Measurements from ENCODE around the gene DESI1. TPM values are rescaled to one million over a fixed set of nuclear protein-coding genes. Genes with fewer than 3 reads are reported as not detected.

DESI1 gene
- total RNA-seq, 1 experiment from 2014 or later: 38.2 TPM

- Histone ChIP-seq H3K36me3 (ENCODE audit: control insufficient read depth, insufficient read depth, low read length) (no peaks in the 10 kb centered on the region), H3K4me1 (peaks cover 5% of the 10 kb centered on the region; the same call in 1 of the 2 replicates), H3K9me3 (no peaks in the 10 kb centered on the region), H3K27me3 (replicated peaks; ENCODE audit: control insufficient read depth, insufficient read depth, low read length) (no peaks in the 10 kb centered on the region), H3K4me3 (ENCODE audit: low read depth, low read length) (no peak overlapping the region)
- no peak overlapping the region for H3K27ac Mint-ChIP-seq (ENCODE audit: unreplicated experiment)
- intact Hi-C loops (cut with micrococcal nuclease; ENCODE audit: unreplicated experiment): no loop called here
- CTCF ChIA-PET: no interaction called here
- no peak overlapping the region for H3K4me3 Mint-ChIP-seq (ENCODE audit: unreplicated experiment)
- H3K4me1 Mint-ChIP-seq (ENCODE audit: low read depth, unreplicated experiment): no peaks in the 10 kb centered on the region
- no peaks in the 10 kb centered on the region for H3K36me3 Mint-ChIP-seq (ENCODE audit: insufficient read depth, unreplicated experiment)
- no TSS peak for BruUV-seq (replicated peaks)
- H3K27me3 Mint-ChIP-seq (ENCODE audit: insufficient read depth, unreplicated experiment): no peaks in the 10 kb centered on the region
- TF ChIP-seq CTCF (IDR thresholded peaks at IDR 0.05; ENCODE audit: insufficient read depth in 1 of 2, low read depth in 1 of 2, low read length in 1 of 2, severe bottlenecking in 1 of 2, unreplicated experiment in 1 of 2): no peak
- H3K9me3 Mint-ChIP-seq (ENCODE audit: unreplicated experiment): peaks cover 10% of the 10 kb centered on the region
- DNase-seq: no peak
- POLR2A ChIA-PET: interaction anchor here (0.6 kb wide), 1 partner anchor 46 kb away, joined by 8 read pairs; no protein-coding TSS in a partner anchor
These were observed 52.0 kb downstream of the DESI1 start for GRCh38 chr22:41568811-41569210.

- BruUV-seq (replicated peaks): no TSS peak
- no peaks in the 10 kb centered on the region for H3K4me1 Mint-ChIP-seq (ENCODE audit: low read depth, unreplicated experiment)
- Histone ChIP-seq H3K4me3 (ENCODE audit: low read depth, low read length) (no peak overlapping the region), H3K9me3 (no peaks in the 10 kb centered on the region), H3K4me1 (peaks cover 5% of the 10 kb centered on the region; the same call in 1 of the 2 replicates), H3K36me3 (ENCODE audit: control insufficient read depth, insufficient read depth, low read length) (no peaks in the 10 kb centered on the region), H3K27me3 (replicated peaks; ENCODE audit: control insufficient read depth, insufficient read depth, low read length) (no peaks in the 10 kb centered on the region)
- no peaks in the 10 kb centered on the region for H3K36me3 Mint-ChIP-seq (ENCODE audit: insufficient read depth, unreplicated experiment)
- POLR2A ChIA-PET: no interaction called here
- no peak overlapping the region for H3K27ac Mint-ChIP-seq (ENCODE audit: unreplicated experiment)
- CTCF ChIA-PET: interaction anchor here (0.6 kb wide), 1 partner anchor 45 kb away, joined by 3 read pairs; no protein-coding TSS in a partner anchor
- peaks cover 6% of the 10 kb centered on the region for H3K9me3 Mint-ChIP-seq (ENCODE audit: unreplicated experiment)
- no peak overlapping the region for H3K4me3 Mint-ChIP-seq (ENCODE audit: unreplicated experiment)
- no peak for TF ChIP-seq CTCF (IDR thresholded peaks at IDR 0.05; ENCODE audit: insufficient read depth in 1 of 2, low read depth in 1 of 2, low read length in 1 of 2, severe bottlenecking in 1 of 2, unreplicated experiment in 1 of 2)
- H3K27me3 Mint-ChIP-seq (ENCODE audit: insufficient read depth, unreplicated experiment): no peaks in the 10 kb centered on the region
- DNase-seq: no peak
- intact Hi-C loops (cut with micrococcal nuclease; ENCODE audit: unreplicated experiment): no loop called here
These were observed 53.4 kb downstream of the DESI1 start for GRCh38 chr22:41567512-41567768.

DNA sequence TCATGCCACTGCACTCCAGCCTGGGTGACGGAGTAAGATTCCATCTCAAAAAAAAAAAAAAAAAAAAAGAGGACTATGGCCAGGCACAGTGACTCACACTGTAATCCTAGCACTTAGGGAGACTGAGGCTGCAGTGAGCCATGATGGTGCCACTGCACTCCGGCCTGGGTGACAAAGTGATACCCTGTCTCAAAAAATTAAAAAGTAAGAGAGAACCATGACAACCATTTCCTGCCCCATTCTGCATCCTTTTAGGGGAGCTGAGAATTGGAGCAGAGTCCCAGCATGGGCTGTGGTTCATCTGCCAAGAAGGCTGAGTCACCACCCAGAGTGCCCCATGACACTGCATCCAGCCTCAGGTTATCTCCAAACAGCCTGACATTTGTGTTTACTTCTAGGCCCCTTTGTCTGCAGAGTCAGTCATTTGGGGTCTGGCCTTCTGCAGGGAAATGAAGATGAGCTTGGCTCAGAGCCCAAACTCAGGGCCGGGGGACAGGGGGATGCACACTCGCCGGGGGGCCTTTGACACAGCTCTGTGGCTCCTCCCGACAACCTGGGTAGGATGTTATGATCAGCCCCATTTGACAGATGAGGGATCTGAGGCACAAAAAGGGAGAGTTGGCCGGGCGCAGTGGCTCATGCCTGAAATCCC is 55.3 kb downstream of the DESI1 start:
- no peaks in the 10 kb centered on the region for H3K9me3 Mint-ChIP-seq (ENCODE audit: unreplicated experiment)
- intact Hi-C loops (cut with micrococcal nuclease; ENCODE audit: unreplicated experiment): no loop called here
- no peak for DNase-seq
- Histone ChIP-seq H3K4me1 (peaks cover 5% of the 10 kb centered on the region; the same call in 1 of the 2 replicates), H3K4me3 (ENCODE audit: low read depth, low read length) (no peak overlapping the region), H3K9me3 (no peaks in the 10 kb centered on the region), H3K36me3 (ENCODE audit: control insufficient read depth, insufficient read depth, low read length) (no peaks in the 10 kb centered on the region), H3K27me3 (replicated peaks; ENCODE audit: control insufficient read depth, insufficient read depth, low read length) (no peaks in the 10 kb centered on the region)
- POLR2A ChIA-PET: interaction anchor here (1.2 kb wide), 1 partner anchor 24 kb away, joined by 3 read pairs; the partner anchor contains the start of gene PMM1
- H3K4me1 Mint-ChIP-seq (ENCODE audit: low read depth, unreplicated experiment): peaks cover 8% of the 10 kb centered on the region
- CTCF ChIA-PET: interaction anchor here (0.6 kb wide), 1 partner anchor 41 kb away, joined by 3 read pairs; no protein-coding TSS in a partner anchor
- BruUV-seq (replicated peaks): no TSS peak
- H3K4me3 Mint-ChIP-seq (ENCODE audit: unreplicated experiment): no peak overlapping the region
- no peak overlapping the region for H3K27ac Mint-ChIP-seq (ENCODE audit: unreplicated experiment)
- no peaks in the 10 kb centered on the region for H3K36me3 Mint-ChIP-seq (ENCODE audit: insufficient read depth, unreplicated experiment)
- H3K27me3 Mint-ChIP-seq (ENCODE audit: insufficient read depth, unreplicated experiment): no peaks in the 10 kb centered on the region
- no peak for TF ChIP-seq CTCF (IDR thresholded peaks at IDR 0.05; ENCODE audit: insufficient read depth in 1 of 2, low read depth in 1 of 2, low read length in 1 of 2, severe bottlenecking in 1 of 2, unreplicated experiment in 1 of 2)
